Effector CD8-positive, alpha-beta T cell (primary cell): ENCODE measurements around the gene IFIT2.
"Not testable (repeated sequence)": the region's sequence is repeated elsewhere in the genome, so short reads cannot be mapped to it uniquely, and the experiment has no call there.

Experiments used
- DNase-seq: peaks from one replicate; lab custom pipeline; 2025; lab: John Stamatoyannopoulos, UW

Gene IFIT2

GRCh38 chr10:89280508-89280907 is 21.3 kb upstream of the IFIT2 start:
- no peak for DNase-seq

DNA sequence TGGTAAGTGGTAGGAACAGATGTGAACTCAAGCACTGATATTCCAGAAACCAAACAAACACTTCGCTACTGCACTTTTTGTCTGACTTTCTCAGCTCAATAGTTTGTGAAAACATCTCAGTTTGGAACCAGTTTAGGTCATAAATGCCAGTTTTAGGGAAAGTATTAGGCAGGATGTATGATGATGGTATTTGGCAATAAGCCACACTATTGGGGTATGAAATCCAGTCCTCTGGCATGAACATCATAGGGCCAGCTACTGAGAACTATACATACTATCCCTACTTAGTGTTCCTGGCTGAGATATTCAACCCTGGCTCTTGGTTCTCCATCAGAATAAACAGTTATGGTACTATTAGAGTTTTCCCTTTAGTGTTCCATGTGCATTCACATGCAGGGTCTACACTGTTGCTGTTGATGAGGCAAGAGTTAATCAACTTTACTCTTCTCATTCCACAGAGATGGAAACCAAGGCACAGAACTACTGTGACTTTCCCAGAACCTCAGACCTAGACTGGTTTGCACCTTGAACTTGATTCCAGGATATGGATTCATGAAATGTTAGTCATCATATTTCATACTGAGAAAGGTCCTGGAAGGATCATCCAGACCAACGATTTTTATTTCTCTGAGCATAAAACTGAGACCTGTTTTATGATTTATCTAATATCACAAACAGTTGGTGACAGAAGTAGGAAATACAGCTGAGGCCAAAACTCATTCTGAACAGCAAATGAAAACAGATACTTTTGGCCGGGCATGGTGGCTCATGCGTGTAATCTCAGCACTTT is 20.0 kb upstream of the IFIT2 start:
- no peak for DNase-seq

GRCh38 chr10:89283025-89283935 is 18.6 kb upstream of the IFIT2 start:
- DNase-seq, result no peak

DNA sequence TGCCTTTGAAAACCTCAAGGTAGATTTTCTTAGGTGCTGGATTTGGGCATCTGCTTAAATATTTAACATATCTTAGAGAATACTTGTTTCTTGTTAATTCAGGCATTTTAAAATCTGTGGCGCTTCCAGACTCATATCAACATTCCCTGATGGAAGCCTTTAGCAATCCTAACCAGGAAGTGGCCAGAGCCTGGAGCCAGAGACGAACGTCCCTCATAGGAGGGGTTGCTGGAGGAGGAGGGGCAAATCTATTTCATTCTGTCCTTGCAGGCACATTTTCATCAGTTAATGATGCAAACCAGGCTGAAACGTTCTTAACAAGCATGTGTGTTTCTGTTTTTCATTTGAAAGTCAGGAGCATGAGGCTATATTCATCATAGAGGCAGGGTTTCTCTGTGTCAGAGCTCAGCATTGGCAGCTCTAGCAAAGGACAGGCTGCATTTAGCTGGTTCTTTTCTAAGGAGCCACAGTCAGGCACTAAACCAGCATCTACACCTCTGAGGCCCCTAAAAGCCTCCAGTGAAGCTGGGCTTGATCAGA is 17.8 kb upstream of the IFIT2 start:
- DNase-seq, result no peak

- not testable (repeated sequence) for DNase-seq
Observed at GRCh38 chr10:89284711-89285110, 17.1 kb upstream of the IFIT2 start.

DNA sequence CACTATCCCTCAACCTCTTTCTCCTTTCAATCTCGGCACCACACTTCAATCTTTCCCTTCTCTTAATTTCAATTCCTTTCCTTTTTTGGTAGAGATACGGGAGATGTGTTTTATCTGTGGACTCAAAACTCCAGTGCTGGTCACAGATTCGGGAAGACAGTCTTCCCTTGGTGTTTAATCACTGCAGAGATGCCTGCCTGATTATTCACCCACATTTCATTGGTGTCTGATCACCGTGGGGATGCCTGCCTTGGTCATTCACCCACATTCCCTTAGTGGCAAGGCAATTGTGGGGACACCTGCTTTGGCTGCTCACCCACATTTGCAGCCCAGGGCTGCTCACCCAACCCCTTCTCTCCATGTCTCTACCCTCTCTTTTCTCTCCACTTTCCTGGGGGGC is 16.5 kb upstream of the IFIT2 start:
- not testable (repeated sequence) for DNase-seq

GRCh38 chr10:89294721-89295239 is 7.1 kb upstream of the IFIT2 start:
- DNase-seq, result no peak

DNA sequence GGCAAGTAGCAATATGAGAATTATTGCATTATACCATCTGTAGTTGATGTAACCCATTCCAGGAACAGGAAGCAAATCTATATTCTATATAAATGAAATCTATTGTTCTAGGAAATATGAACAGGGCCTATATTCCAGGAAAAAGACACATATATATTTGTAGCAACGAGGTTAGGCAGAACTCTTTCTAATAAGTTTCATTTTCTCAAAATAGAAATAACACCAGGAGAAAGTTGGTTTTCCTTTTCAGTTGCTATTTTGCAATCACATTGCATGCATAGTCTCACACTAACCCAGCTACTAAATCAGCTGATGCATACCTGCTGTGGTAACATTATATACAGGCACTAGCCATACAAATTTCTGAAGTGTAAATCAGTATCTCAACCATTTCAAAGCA is 6.2 kb upstream of the IFIT2 start:
- no peak for DNase-seq

- no peak for DNase-seq
Observed at GRCh38 chr10:89296220-89296648, 5.6 kb upstream of the IFIT2 start.

DNA sequence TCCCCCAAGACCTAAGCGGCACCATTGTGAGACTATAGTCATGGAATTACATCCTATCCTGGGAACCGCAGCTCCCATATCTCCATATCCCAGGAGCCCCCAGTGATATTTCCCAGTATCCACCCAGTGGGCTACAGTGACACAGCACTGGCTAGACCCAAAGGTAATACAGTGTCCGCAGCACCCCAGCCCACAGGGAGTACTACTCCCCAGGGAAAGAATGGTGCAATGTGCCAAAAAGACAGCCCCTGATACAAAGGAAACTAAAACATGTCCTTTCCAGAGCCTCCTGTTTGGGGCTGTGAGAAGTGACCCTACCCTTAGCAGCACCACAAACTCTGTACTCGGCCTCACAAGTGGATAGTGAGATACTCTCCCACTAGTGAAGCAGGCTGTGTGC is 4.5 kb upstream of the IFIT2 start:
- DNase-seq, result no peak

- DNase-seq, result no peak
Observed at GRCh38 chr10:89297791-89298190, 4.1 kb upstream of the IFIT2 start.

GRCh38 chr10:89299031-89299430 is 2.8 kb upstream of the IFIT2 start:
- DNase-seq, result no peak

GRCh38 chr10:89301232-89301631 is 614 bp upstream of the IFIT2 start:
- no peak for DNase-seq

GRCh38 chr10:89302625-89303024 is 779 bp downstream of the IFIT2 start:
- no peak for DNase-seq

DNA sequence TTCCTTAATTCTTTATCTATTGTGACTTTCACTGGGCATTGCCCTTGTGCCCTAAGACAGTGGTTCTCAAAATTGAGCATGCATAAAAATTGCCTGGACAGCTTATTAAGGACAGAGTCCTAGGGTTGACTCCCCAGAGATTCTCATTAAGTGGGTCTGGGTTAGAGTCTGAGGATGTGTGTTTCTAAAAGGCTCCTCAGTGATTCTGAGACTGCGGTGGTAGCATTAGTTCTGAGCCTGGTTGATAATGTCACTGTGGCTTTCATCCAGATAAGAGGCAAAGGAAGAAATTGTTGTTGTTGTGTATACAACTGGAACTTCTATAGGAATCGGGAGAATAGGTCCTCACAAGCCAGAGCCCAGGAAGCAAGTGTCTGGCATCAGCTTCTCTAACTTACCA is 1.3 kb downstream of the IFIT2 start:
- no peak for DNase-seq

GRCh38 chr10:89304026-89304425 is 2.2 kb downstream of the IFIT2 start:
- no peak for DNase-seq

DNA sequence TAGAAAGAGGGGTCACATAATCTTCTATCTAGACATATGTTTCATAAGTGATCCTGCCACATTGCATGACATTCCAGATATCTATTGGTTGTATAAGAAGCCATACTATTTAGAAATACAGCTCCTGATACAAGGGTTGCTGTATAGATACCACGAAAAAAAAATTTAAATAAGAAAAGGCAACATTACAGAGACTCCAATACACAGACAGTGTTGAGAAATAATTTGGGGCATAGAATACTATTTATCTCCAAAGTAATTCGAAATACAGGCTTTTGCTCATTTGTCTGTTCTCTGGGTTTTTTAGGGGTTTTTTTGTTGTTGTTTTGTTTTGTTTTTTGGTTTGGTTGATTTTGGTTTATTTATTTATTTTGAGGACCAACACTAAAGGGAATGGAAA is 2.6 kb downstream of the IFIT2 start:
- DNase-seq, result no peak

DNA sequence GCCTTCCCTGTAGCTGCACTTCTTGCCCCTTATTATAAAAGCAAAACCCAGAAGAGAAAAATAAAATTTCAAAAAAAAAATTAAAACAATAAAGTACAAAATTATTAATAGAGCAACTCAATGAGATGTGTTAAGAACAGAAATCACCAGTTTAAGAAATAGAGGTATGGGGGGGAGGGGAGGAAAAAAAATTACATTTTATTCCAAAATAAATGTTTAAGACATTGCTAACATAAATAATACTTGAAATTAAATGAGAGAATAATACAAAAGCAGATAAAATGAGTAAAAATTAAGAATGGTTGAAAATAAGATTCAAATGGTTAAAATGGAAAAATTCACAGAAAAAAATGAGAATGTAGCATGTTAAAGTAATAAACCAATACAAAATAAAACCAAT is 3.1 kb downstream of the IFIT2 start:
- DNase-seq, result no peak

GRCh38 chr10:89305766-89306433 is 4.1 kb downstream of the IFIT2 start:
- DNase-seq, result no peak

DNA sequence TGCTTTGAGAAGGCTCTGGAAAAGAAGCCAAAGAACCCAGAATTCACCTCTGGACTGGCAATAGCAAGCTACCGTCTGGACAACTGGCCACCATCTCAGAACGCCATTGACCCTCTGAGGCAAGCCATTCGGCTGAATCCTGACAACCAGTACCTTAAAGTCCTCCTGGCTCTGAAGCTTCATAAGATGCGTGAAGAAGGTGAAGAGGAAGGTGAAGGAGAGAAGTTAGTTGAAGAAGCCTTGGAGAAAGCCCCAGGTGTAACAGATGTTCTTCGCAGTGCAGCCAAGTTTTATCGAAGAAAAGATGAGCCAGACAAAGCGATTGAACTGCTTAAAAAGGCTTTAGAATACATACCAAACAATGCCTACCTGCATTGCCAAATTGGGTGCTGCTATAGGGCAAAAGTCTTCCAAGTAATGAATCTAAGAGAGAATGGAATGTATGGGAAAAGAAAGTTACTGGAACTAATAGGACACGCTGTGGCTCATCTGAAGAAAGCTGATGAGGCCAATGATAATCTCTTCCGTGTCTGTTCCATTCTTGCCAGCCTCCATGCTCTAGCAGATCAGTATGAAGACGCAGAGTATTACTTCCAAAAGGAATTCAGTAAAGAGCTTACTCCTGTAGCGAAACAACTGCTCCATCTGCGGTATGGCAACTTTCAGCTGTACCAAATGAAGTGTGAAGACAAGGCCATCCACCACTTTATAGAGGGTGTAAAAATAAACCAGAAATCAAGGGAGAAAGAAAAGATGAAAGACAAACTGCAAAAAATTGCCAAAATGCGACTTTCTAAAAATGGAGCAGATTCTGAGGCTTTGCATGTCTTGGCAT is 4.8 kb downstream of the IFIT2 start:
- no peak for DNase-seq

- DNase-seq, result no peak
Observed at GRCh38 chr10:89307269-89307577, 5.4 kb downstream of the IFIT2 start.
